ENCODE measurements around the gene CIAO3.
A peak's percentile ranks its signal among the peaks of the same experiment; 100 is the strongest.
"Not testable (repeated sequence)": the region's sequence is repeated elsewhere in the genome, so short reads cannot be mapped to it uniquely, and the experiment has no call there.

The CIAO3 gene

DNA sequence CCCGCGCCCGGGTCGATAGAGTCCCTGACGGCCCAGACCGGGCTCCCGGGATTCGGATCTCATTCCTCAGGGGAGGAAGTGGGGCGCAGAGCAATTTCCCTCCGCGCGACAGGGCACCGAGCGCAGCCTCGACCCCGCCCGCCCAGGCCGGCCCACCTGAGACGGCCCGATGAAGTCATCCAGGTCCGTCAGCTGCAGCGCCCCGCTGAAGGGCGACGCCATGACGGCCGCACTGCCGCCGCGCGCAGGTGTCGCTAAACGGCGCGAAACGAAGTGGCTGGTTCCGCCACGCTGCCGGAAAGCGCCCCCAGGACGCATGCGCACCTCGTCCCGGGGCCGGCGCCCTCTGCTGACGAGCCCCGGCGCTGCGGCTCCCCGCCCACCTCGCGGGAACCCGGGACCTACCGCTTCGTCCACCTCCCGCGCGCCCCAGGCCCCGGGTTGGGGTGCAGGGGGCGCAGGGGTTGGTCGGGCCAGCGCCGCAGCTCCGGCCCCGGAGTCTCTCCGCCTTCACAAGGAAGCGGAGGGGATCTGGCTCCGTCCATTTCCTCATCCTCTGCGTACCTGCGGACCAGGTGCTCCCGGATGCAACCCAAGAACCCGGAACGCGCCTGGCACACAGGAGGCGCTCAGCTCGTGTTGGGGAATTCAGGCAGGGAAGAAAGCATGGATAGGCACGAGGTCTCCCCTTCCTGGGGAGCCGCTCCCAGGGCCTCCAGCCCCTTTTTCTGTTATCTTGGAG, at the start of gene CIAO3:
Gene CIAO3, minus strand, starts transcription at position 234 of the 742 bp plus-strand sequence. Its CDS starts 12 bp downstream, at position 222.
- DNase-seq: peak; percentile 89 to 91

DNA sequence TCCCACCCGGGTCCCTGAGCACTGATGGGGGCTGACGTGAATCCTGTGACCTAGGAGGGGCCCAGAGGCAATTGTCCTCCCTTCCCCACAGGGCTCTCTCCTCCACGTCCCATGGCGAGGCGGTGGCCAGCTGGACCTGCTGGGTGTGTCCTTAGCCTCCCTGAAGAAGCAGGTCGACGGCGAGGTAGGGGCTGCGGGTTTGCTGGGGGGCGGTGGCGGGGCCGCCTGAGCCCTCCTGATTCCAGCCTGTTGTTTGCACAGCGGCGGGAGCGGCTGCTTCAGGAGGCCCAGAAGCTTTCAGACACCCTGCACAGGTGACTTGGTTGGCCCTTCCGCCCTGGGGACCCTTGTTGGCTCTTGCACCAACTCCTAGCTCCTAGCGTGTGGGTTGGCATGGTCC, 49.3 kb upstream of the CIAO3 start:
- no peak for DNase-seq

DNA sequence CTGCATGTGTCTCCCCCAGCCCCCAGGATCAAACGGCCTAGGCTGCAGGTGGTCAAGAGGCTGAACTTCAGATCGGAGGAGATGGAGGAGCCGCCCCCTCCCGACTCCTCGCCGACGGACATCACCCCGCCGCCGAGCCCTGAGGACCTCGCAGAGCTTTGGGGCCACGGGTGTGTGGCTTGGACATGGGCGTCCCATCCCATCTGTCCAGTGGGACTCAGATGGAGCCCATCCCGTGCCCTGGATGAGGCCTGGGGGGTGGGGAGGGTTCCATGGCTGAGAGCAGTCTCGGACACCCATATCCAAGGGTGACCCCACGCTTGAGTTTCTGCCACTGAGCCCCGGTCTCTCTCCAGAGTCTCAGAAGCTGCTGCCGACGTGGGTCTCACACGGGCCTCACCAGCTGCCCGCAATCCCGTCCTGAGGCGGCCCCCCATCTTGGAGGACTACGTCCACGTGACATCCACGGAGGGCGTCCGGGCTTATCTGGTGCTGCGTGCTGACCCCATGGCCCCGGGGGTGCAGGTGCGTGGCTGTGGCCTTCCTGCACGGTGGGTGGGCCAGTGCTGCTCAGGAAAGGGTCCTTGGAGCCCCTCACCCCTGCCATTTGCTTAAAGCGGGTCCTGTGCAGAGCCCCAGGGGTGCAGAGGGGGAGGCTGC, 48.5 kb upstream of the CIAO3 start:
- DNase-seq: no peak

DNA sequence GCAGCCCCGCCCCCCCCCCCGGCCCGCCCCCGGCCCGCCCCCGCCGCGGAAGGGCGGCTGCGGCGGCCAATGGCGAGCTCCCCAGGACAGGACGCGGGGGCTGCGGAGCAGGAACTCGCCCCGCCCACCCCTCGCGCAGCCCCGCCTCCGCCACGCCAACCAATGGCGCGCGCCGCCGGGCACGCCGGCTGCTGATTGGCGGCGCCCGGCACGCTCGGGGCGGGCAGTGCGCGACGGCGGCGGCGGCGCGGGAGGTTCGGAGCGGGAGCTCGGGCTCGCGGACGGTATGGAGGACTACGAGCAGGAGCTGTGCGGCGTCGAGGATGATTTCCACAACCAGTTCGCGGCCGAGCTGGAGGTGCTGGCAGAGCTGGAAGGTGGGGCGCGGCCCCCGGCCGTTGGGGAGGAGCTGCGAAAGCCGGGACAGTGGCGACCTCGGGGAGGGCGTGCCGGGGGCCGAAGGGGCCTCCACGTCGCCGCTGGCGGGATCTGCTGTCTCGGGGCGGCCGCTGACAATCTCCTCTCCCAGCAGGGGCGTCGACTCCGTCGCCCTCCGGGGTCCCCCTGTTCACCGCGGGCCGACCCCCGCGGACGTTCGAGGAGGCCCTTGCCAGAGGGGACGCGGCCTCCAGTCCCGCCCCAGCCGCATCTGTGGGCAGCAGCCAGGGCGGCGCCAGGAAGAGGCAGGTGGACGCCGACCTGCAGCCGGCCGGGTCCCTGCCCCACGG, 47.8 kb upstream of the CIAO3 start, which contains the start of gene CHTF18:
Gene CHTF18, plus strand, starts transcription at position 222 of the 728 bp plus-strand sequence. Its CDS starts 65 bp downstream, at position 287.
- peak; percentile 93 to 94 for DNase-seq

DNA sequence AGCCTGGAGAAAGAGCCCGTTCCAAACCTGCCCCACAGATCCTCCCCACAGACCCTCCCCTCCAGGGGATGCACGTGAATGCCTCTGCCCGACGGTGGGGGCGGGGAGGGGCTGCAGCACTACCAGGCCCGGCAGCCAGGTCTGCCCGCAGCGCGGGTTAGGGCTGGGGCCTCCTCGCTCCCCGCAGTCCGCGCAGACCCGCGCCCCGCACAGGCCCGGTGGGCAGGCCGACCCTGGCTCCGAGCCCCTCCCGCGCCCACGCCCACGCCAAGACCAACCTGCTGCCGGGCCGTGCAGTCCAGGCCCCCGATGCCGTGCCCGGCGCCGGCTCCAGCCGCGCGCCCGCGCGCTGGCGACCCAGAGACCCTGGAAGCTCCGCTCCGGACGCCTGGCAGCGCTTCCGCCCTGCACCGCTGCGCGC, 47.2 kb upstream of the CIAO3 start, which contains the start of gene RPUSD1:
Gene RPUSD1, minus strand, starts transcription at position 404 of the 421 bp plus-strand sequence. CDS start 644 bp downstream, outside the sequence.
- no peak for DNase-seq

DNA sequence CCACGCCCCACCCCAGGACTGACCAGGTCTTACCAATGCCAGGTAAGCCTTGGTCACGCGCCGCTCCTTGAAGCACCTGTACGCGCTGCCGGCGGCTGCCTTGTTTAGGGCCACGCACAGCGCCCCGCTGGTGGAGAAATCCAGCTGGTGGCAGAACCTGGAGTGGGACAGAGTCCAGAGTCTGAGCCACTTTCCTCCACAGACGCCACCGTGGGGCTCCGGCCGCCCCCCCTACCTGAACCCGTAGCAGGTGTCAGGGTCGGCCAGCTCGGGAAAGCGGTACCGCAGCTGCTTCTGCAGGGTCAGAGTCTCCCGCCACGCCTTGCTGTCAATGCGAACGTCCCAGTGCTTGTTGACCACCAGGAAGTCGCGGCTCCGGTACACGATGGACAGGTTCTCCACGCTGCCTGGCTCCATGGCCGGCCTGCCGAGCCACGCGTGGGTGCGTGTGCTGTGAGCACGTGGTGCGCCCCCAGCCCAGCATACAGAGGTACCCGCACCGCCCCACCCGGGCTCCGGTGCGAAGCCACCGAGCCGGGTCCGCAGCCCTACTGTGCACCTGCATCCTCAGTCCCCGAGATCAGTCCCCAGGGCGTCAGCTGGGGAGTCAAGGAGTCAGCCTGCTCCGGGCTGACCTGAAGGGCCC, 46.6 kb upstream of the CIAO3 start:
- no peak for DNase-seq

DNA sequence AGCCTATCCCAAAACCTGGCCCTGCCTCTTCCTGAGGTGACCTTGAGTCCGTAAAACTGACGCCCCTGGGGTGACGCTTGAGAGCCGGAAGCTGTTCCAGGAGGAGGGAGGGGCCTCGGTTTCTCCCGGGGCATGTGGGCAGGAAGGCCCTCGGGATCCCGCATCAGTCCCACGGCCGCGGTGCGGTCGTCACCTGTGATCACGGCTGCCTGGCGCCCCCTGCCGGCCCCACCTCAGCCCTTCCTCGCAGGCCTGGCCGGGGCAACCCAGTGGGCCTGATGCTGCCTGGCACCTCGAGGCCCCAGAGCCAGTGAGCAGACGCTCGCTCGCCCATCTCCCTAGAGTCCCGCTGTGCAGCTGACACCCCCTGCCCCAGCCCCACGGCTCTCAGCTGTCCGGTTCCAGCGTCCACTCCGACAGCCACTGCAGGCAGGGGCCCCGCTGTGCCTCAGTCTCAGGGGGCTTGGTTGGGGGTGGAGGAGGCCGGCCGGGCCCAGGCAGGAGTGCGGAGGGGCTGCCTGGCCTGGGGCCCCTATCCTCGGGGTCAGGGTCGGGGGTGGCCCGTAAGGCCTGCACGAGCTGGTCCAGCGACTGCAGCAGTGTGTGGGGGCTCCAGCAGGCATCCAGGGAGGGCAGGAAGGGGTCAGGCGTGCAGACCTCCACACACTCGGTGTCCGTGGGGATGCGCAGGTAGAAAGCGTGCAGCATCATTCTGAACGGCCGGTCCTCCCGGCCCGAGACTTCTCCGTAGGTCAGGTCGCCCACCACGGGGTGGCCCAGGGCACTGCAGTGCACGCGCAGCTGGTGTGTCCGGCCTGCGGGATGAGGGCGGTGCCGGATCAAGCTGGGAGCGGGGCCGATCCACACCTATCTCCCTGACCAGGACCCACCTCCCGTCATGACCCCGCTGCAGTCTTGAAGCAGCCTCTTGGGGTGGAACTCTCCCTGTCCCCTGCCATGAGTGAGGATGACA, 45.1 kb upstream of the CIAO3 start:
- peak; percentile 82 to 84 for DNase-seq

DNA sequence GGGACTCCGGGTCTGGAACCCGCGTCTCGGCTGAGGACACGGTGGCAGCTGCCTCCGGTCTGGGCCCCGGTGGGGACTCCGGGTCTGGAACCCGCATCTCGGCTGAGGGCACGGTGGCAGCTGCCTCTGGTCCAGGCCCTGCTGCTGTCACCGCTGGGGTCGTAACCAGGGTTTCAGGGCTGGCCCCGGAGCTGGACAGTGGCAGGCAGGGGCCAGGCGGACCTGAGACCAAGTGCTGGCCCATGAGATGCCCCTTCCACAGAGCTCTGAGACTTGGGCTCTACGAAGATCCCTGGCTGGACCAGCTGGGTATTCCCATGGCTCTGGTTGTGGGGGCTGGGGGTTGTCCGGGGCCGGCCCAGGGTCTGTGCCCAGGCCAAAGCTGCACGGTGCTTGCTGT, 43.6 kb upstream of the CIAO3 start:
- DNase-seq: no peak

DNA sequence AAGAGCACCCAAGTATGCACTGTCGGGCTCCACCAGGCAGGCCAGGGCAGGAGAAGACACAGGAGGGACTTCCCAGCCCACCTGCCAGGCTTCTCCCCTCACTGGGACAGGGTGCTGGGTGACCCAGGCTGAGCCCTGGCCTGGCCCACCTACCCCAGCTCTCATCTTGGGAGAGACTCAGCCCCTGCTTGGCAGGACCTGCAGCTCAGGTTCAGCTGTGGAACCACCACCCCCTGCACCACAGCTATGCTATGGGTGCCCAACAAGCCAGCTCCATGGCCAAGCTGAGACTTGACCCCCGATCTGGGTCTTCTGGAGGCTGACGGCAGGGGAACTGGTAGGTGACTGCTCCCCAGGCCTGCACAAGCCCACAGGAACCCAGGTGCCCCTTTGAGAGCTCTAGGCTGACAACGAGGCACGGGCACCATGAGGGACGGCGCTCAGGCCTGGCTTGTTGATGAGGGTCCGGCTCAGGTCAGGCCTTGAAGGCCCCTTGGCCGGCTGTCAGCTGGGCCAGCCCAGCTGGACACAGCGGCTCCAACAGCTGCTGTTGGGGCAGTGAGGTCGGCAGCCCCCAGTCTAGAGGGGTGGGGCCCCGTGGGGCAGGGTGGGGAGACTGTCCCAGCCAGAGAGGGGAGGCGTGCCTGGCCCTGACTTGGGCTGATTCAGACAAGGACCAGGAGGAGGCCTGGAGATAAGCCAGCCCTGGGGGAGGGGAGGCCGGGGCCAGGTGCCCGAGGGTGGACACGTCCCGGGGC, 42.8 kb upstream of the CIAO3 start:
- no peak for DNase-seq

DNA sequence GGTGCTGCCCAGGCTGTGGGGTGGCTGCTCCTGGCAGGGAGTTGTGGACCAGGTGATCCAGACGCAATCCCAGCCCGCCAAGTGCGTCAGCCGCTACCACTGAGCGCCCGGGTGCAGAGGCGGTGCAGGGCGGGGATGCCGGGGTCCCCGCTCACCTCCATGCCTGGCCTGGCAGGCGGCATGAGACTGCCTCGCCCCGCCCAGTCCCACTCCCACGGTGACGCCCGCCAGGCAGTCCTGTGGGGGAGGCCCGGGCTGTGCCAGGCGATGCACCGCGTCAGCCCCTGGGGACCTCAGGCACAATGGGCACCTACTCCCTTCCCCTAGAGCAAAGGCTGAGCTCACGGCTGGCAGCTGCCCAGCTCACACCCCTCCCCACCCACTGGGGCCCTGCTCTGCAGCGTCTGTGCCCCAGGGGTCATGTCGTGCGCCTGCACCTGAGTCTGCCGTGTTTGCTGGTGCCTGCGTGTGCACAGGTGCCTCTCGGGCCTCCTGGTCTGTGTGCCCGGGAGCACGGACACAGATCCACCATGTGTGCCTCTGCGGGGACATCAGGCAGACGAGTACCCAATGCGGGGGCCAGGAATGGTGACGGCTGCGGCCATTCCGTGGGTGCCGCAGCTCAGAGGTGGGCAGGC, 42.1 kb upstream of the CIAO3 start:
- DNase-seq: no peak

DNA sequence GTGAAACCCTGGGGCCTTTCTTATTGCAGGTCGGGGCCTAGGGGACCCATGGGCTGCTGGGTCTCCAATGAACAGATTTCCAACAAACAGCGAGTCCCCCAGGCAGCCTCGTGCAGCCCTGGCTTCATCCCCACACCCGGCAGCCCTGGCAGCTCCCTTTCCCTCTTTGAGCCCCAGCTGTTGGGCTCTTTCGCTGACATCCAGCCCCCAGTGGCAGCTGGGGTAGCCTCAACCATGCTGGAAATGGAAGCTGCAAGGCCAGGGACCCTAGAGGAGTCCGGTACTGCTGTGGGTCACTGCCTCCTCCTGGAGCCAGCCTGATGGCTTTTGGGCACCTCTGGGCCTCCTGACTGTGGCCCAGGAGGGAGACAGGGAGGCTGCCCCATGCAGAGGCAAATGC, 41.5 kb upstream of the CIAO3 start:
- DNase-seq: no peak

DNA sequence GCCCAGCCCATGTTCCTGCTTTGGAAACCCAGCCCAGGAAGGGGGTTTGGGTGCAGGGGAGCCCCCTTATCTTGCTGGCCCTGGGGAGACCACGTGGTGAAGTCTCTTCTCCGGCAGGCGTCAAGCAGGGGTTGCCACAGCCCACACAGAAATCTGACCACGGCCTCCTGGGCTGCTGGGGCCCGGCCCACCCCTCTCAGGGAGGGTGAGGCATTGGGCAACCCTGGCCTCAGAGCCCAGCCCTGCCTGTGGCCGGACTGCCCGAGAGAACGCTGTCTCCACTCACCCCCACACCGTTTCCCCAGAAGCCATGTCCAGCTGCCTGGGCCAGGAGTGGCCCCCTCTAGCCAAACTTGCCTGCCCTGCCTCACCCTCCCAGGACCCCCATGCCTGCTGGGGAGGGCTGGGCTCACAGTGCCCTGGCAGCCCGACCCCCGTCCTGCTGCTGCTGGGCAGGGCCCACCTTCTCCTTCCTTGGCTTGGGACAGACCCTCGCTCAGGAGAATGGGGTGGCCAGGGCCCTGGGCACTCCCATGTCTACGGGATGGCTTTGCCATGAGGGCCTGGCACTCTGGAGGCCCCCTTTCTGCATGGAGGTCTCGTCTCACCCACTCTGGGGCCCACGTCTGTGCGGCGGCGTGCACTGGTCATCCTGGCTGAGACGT, 40.7 kb upstream of the CIAO3 start:
- no peak for DNase-seq

DNA sequence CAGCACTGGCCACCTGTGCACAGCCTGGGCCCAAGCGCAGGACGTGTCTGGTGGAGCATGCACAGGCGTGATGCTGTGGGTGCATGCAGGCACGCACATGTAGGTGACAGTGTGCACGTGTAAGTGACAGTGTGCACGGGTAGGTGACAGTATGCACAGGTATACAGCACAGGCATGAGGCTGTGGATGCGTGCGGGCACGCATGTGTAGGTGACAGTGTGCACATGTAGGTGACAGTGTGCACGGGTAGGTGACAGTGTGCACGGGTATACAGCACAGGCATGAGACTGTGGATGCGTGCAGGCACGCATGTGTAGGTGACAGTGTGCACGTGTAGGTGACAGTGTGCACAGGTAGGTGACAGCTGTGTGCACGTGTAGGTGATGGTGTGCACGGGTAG, 39.5 kb upstream of the CIAO3 start:
- no peak for DNase-seq

DNA sequence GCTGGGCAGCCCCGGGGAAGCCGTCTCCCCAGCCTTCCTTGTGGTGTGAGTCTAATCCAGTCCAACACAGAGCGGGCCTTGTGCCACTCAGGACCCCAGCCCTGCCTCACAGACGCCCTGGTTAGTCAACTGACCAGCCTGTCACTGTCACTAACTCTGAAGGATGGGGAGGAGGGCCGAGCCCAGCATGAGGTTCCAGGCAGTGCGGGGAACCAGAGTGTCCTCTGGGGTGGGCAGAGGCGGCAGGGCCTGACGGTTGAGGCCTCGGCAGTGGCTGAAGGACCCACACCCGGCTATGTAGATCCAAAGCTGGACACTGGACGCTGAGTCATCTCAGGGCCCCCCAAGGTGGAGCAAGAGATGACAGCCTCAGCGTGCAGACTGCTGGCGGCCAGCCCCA, 38.8 kb upstream of the CIAO3 start:
- no peak for DNase-seq

DNA sequence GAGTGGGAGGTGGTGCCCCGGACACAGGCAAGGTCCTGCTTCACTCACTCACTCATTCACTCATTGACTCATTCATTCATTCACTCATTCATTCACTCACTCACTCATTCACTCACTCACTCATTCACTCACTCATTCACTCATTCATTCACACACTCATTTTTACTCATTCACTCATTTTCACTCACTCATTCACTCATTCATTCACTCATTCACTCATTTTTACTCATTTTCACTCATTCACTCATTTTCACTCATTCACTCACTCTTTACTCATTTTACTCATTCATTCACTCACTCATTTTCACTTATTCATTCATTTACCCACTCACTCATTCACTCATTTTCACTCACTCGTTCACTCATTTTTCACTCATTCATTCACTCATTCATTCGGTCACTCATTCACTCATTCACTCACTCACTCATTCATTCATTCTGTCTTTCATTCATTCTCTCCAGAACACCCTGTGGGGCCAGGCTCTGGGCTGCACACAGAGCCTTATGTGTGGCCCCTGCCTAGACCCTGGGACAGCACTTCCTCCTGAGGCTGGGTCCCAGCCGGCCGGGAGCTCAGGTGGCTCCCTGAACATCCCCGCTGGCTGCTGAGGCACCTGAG, 38.2 kb upstream of the CIAO3 start:
- no peak for DNase-seq

DNA sequence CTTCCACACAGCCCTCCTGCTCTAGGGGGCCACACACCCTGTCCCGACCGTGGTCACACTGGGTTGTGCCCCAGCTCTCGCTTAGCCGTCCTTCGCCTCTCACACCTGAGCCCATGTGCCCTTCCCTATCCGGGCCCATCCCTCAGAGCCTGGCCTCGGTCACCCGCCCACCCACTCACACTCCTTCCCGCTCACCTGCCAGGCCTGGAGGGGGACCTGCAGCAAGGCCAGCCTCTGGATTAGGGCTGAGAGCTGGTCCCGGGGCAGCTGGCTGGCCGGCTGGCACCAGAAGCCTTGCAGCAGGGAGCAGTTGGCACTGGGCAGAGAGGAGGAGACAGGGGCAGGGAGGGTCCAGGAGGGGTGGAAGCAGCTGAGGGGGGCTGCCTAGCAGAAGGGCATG, 37.6 kb upstream of the CIAO3 start:
- no peak for DNase-seq

DNA sequence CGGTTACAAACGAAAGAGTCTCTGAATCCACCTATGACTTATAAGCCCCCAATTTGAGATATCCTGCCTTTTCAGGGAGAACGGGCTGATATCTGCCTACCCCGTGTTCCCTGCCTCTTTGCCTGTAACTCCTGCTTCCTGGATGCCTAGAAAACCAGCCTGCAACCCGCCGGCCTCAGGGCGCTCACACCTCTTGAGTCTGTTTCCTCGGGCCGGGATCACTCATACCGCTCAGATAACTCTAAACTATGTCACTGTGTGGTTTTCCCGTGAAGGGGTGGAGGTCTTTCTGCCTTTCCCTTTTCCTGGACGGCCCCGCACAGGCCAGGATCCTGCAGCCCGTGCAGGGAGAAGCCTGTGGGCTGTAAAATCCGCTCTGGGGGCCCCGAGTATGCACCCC, 37.0 kb upstream of the CIAO3 start:
- no peak for DNase-seq

DNA sequence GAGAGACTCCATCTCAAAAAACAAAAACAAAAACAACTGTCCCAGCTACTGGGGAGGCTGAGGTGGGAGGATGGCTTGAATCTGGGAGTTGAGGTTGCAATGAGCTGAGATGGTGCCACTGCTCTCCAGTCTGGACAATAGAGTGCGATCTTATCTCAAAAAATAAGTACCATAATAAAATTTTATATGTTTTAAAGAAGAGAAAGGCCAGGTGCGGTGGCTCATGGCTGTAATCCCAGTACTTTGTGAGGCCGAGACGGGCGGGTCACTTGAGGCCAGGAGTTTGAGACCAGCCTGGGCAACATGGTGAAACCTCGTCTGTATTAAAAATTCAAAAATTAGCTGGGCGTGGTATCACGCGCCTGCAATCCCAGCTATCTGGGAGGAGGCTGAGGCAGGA, 36.0 kb upstream of the CIAO3 start:
- no peak for DNase-seq

DNA sequence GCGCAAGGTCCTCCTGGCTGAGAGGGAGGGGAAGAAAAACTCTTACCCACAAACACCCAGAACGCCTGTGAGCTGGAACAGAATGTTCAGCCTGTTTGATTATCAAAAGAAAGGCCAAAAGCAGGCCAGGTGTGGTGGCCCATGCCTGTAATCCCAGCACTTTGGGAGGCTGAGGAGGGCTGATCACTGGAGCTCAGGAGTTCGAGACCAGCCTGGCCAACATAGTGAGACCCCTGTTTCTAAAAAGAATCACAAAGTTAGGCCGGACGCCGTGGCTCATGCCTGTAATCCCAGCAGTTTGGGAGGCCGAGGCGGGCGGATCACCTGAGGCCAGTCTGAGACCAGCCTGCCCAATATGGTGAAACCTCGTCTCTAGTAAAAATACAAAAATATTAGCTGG, 35.5 kb upstream of the CIAO3 start:
- not testable (repeated sequence) for DNase-seq

All from activated CD4-positive, alpha-beta T cell treated with anti-CD3 and anti-CD28 coated beads, Interleukin-2, amount 50 U/mL, for 48 hours (primary cell).